ENCODE data around the gene TMEM131L.
A peak's percentile ranks its signal among the peaks of the same experiment; 100 is the strongest.

GRCh38 chr4:153634738-153635353 lies 168.7 kb downstream of the TMEM131L start:
- TF ChIP-seq CTCF (IDR thresholded peaks at IDR 0.05; ENCODE audit: low read depth, low read length, poor library complexity, severe bottlenecking): peak; percentile 68
- TF ChIP-seq EZH2phosphoT487 (IDR thresholded peaks at IDR 0.05; ENCODE audit: borderline replicate concordance, low read length): no peak
